Heart left ventricle (tissue), 16 donors: Measurements from ENCODE around the gene MEGF11. TPM values are rescaled to one million over a fixed set of nuclear protein-coding genes. Genes with fewer than 3 reads are reported as not detected.

ENCODE experiments used
- ATAC-seq, 4 donors: fragments of 200-7000 bp; cut with Tn5 transposase; one replicate each; pipeline ENCODE4 v1.9.1; 2020 to 2022; ENCODE audit warnings: moderate library complexity in 4 of 4, mild to moderate bottlenecking in 3 of 4, moderate number of reproducible peaks in 1 of 4
- DNase-seq, 5 donors: peaks; one replicate each; pipeline ENCODE4 v3.0.0-alpha.2; 2020
- H3K27ac ChIP-seq, 12 donors: fragments of 200-600 bp; sonication (generic) in 4 of 12; one replicate each; pipeline versions ENCODE4 v1.5.0 to v1.8.0; 2016 to 2022; ENCODE audit warnings: mild to moderate bottlenecking in 2 of 12
- H3K27me3 ChIP-seq, 9 donors: fragments of 200-600 bp; sonication (generic) in 2 of 9; one replicate each; pipeline versions ENCODE4 v1.5.1 to v1.8.0; 2016 to 2022; ENCODE audit warnings: mild to moderate bottlenecking in 3 of 9
- H3K36me3 ChIP-seq, 9 donors: fragments of 200-600 bp; sonication (generic) in 2 of 9; one replicate each; pipeline versions ENCODE4 v1.5.0 to v1.8.0; 2018 to 2022; ENCODE audit warnings: mild to moderate bottlenecking in 2 of 9
- H3K4me1 ChIP-seq, 12 donors: fragments of 200-600 bp; sonication (generic) in 4 of 12; one replicate each; pipeline versions ENCODE4 v1.5.0 to v1.8.0; 2016 to 2022; ENCODE audit warnings: mild to moderate bottlenecking in 3 of 12
- H3K4me3 ChIP-seq, 12 donors: fragments of 200-600 bp; sonication (generic) in 4 of 12; one replicate each; pipeline versions ENCODE4 v1.5.0 to v1.8.0; 2017 to 2022; ENCODE audit warnings: mild to moderate bottlenecking in 9 of 12, moderate library complexity in 4 of 12
- H3K9me3 ChIP-seq, 12 donors: fragments of 200-600 bp; sonication (generic) in 4 of 12; one replicate each; pipeline versions ENCODE4 v1.5.0 to v1.8.0; 2016 to 2022; ENCODE audit warnings: mild to moderate bottlenecking in 1 of 12
- POLR2A ChIP-seq, 2 donors: fragments of 450-650 bp; IDR thresholded peaks; one replicate each; pipeline ENCODE4 v1.6.1; 2017; ENCODE audit warnings: antibody characterized with exemption in 2 of 2, mild to moderate bottlenecking in 2 of 2, moderate library complexity in 2 of 2
- WGBS, 4 donors: extraction: QIAGEN DNeasy Blood & Tissue Kit in 2 of 4; methylation state at CpG; one replicate each; pipeline versions ENCODE4 v1.1.5 to v1.1.7; 2013 to 2018; 5-methylcytosine and 5-hydroxymethylcytosine counted together
- intact Hi-C, 10 donors: fragments of 100-400 bp; cut with DNase I; formaldehyde crosslinking; loops; one replicate each; pipeline versions ENCODE4 v1.11.1 to v1.14.2; 2022
- polyA plus RNA-seq, 2 donors: library from polyadenylated mRNA; stranded (reverse); fragments of 200-250 nt; gene quantifications; one replicate each; pipeline ENCODE4 v1.2.3, GENCODE V29; 2013
- total RNA-seq, 9 donors: library from RNA; depleted of rRNA in 2 of 9; stranded (reverse); fragments of >200 nt in 2 of 9; fragmentation: NEBNext Ultra II Directional in 3 of 9; extraction: Animal tissue kit (Norgen Biotek cat#: 25700) in 3 of 9; gene quantifications; one replicate each; pipeline versions ENCODE4 v1.1.0 to v1.2.4, GENCODE V29; 2016 to 2023
- TF ChIP-seq, protein P1 (sequence below), 12 donors: fragments of 200-600 bp; sonication (generic) in 4 of 12; IDR thresholded peaks; one replicate each; pipeline versions ENCODE4 v1.5.0 to v1.8.0; 2018 to 2022; ENCODE audit warnings: antibody characterized with exemption in 12 of 12, mild to moderate bottlenecking in 5 of 12
- donor health status: ischemic (EF 13 %, LVEDD 7.1; RV severe dilation, severe dysfunction).
- donor health status: healthy with polysubstance abuse.
- donor health status: DM: no; HTN: yes; CAD: no.
- donor health status: DM: no; HTN: no; CAD: no.
- donor health status: ischemic (EF 25% LVEDD 6.9; RV normal size, moderate dysfunction).
- donor health status: ischemic (EF 25% LVEDD 5.7; RV mildly dilated, moderate dysfunction).
- donor health status: healthy.
- donor health status: DM: yes; HTN: yes; CAD: no.
- donor health status: ischemic (EF 35%, LVEDD 5.7; RV mildly dilated, moderate dysfunction).
- donor health status: nonischemic (EF 11% LVEDD 7.7; RV severe dilation, severe dysfunction).
- donor health status: DM: yes; HTN: yes; CAD: no.
- donor health status: PGD.
- donor health status: ischemic (EF 29% LVEDD 5.4; RV normal size, mild dysfunction).
- donor health status: nonischemic (EF 23%, LVEDD 6.1; RV moderate dilation, normal function).

The MEGF11 gene
- total and polyA plus RNA-seq, 11 donors = 0.07 TPM; not detected in 10

- TF ChIP-seq POLR2A (IDR thresholded peaks at IDR 0.05) = no peak
- TF ChIP-seq, protein P1, sequence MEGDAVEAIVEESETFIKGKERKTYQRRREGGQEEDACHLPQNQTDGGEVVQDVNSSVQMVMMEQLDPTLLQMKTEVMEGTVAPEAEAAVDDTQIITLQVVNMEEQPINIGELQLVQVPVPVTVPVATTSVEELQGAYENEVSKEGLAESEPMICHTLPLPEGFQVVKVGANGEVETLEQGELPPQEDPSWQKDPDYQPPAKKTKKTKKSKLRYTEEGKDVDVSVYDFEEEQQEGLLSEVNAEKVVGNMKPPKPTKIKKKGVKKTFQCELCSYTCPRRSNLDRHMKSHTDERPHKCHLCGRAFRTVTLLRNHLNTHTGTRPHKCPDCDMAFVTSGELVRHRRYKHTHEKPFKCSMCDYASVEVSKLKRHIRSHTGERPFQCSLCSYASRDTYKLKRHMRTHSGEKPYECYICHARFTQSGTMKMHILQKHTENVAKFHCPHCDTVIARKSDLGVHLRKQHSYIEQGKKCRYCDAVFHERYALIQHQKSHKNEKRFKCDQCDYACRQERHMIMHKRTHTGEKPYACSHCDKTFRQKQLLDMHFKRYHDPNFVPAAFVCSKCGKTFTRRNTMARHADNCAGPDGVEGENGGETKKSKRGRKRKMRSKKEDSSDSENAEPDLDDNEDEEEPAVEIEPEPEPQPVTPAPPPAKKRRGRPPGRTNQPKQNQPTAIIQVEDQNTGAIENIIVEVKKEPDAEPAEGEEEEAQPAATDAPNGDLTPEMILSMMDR (IDR thresholded peaks at IDR 0.05) = no peak
- Histone ChIP-seq H3K4me3 (no peak overlapping the region), H3K9me3 (no peaks in the 10 kb centered on the region), H3K4me1 (no peaks in the 10 kb centered on the region), H3K27me3 (peaks cover 0 to 49% (median 3%) of the 10 kb centered on the region in 9 donors), H3K27ac (no peak overlapping the region), H3K36me3 (no peaks in the 10 kb centered on the region)
- ATAC-seq (no peak), DNase-seq (no peak)
- WGBS, 4 donors = 75 to 89% (median 77%) methylated on average over 5 of the region's 5 CpGs
- intact Hi-C loops = no loop called here
Observed at GRCh38 chr15:66109826-66110225, 143.7 kb downstream of the MEGF11 start.

GRCh38 chr15:66108483-66109265 is 144.9 kb downstream of the MEGF11 start:
- WGBS, 4 donors = 63 to 77% (median 68%) methylated on average over 13 to 16 of the region's 16 CpGs
- no peak for DNase-seq
- no peak overlapping the region for H3K27ac ChIP-seq
- no peak for TF ChIP-seq POLR2A (IDR thresholded peaks at IDR 0.05)
- TF ChIP-seq, protein P1 (IDR thresholded peaks at IDR 0.05) = no peak
- H3K27me3 ChIP-seq = peaks cover 0 to 48% (median 3%) of the 10 kb centered on the region in 9 donors
- no peak overlapping the region for H3K4me3 ChIP-seq
- ATAC-seq = peak in 1 of 4 donors; percentile 37
- no peaks in the 10 kb centered on the region for H3K36me3 ChIP-seq
- intact Hi-C loops = no loop called here
- no peaks in the 10 kb centered on the region for H3K9me3 ChIP-seq
- peaks cover 0 to 4% (median 0%) of the 10 kb centered on the region in 12 donors for H3K4me1 ChIP-seq

- Histone ChIP-seq H3K27ac (no peak overlapping the region), H3K27me3 (peaks cover 0 to 43% (median 3%) of the 10 kb centered on the region in 9 donors), H3K36me3 (no peaks in the 10 kb centered on the region), H3K9me3 (no peaks in the 10 kb centered on the region), H3K4me1 (peaks cover 0 to 17% (median 0%) of the 10 kb centered on the region in 12 donors), H3K4me3 (no peak overlapping the region)
- TF ChIP-seq, protein P1 (IDR thresholded peaks at IDR 0.05) = no peak
- TF ChIP-seq POLR2A (IDR thresholded peaks at IDR 0.05) = no peak
- 70 to 79% (median 73%) methylated on average over 4 to 7 of the region's 7 CpGs for WGBS, 4 donors
- intact Hi-C loops = no loop called here
- DNase-seq (no peak), ATAC-seq (no peak)
Observed at GRCh38 chr15:66107070-66107469, 146.5 kb downstream of the MEGF11 start.

- H3K36me3 ChIP-seq = no peaks in the 10 kb centered on the region
- ATAC-seq (no peak), DNase-seq (no peak)
- H3K4me3 ChIP-seq = no peak overlapping the region
- intact Hi-C loops = no loop called here
- no peaks in the 10 kb centered on the region for H3K9me3 ChIP-seq
- 86 to 92% (median 87%) methylated on average over 9 of the region's 9 CpGs for WGBS, 4 donors
- TF ChIP-seq, protein P1 (IDR thresholded peaks at IDR 0.05) = no peak
- TF ChIP-seq POLR2A (IDR thresholded peaks at IDR 0.05) = no peak
- H3K27me3 ChIP-seq = peaks cover 0 to 34% (median 3%) of the 10 kb centered on the region in 9 donors
- peaks cover 0 to 17% (median 0%) of the 10 kb centered on the region in 12 donors for H3K4me1 ChIP-seq
- H3K27ac ChIP-seq = no peak overlapping the region
Observed at GRCh38 chr15:66105286-66106265, 148.0 kb downstream of the MEGF11 start.
